ENCODE measurements around the gene SSU72.

Gene SSU72

GRCh38 chr1:1602968-1603506 is 28.4 kb upstream of the SSU72 start:
- no peak for DNase-seq
- Histone ChIP-seq H3K27ac (ENCODE audit: low read depth, low read length) (no peak overlapping the region), H3K4me2 (ENCODE audit: low read length) (no peak overlapping the region), H3K23ac (ENCODE audit: low read length) (no peak overlapping the region), H3K18ac (ENCODE audit: low read length) (no peak overlapping the region), H2BK120ac (ENCODE audit: low read depth, low read length) (no peak overlapping the region), H3K79me1 (ENCODE audit: low read length) (no peaks in the 10 kb centered on the region), H3K56ac (ENCODE audit: low read length) (no peak overlapping the region), H3K36me3 (ENCODE audit: control insufficient read depth, insufficient read depth, low read length) (no peaks in the 10 kb centered on the region), H3K4me1 (ENCODE audit: control insufficient read depth, low read depth, low read length) (no peaks in the 10 kb centered on the region), H4K5ac (ENCODE audit: low read length) (no peak overlapping the region), H4K8ac (ENCODE audit: low read depth, low read length) (no peak overlapping the region), H2BK5ac (ENCODE audit: low read length) (no peak overlapping the region), H3K4me3 (ENCODE audit: low read length) (no peak overlapping the region), H3K4ac (ENCODE audit: low read depth, low read length) (no peak overlapping the region), H2AK5ac (ENCODE audit: low read length) (no peak overlapping the region), H3K79me2 (ENCODE audit: control insufficient read depth, insufficient read depth, low read length) (no peaks in the 10 kb centered on the region), H3K9ac (ENCODE audit: low read length) (no peak overlapping the region), H3K27me3 (ENCODE audit: insufficient read depth, low read length, poor library complexity) (peaks cover 14% of the 10 kb centered on the region), H2BK15ac (replicated peaks; ENCODE audit: low read depth) (no peak overlapping the region)
- no CpG with 5 or more reads among the region's 13 CpGs for whole genome bisulfite sequencing (ENCODE audit: extremely low coverage, insufficient coverage, low lambda C conversion rate)

GRCh38 chr1:1602304-1602967 is 27.8 kb upstream of the SSU72 start:
- H4K5ac ChIP-seq (ENCODE audit: low read length): no peak overlapping the region
- no peaks in the 10 kb centered on the region for H3K79me1 ChIP-seq (ENCODE audit: low read length)
- H3K9ac ChIP-seq (ENCODE audit: low read length): no peak overlapping the region
- H3K4me3 ChIP-seq (ENCODE audit: low read length): no peak overlapping the region
- no peak for DNase-seq
- H2AK5ac ChIP-seq (ENCODE audit: low read length): no peak overlapping the region
- H2BK15ac ChIP-seq (replicated peaks; ENCODE audit: low read depth): no peak overlapping the region
- H3K18ac ChIP-seq (ENCODE audit: low read length): no peak overlapping the region
- no peak overlapping the region for H2BK5ac ChIP-seq (ENCODE audit: low read length)
- no CpG with 5 or more reads among the region's 18 CpGs for WGBS (ENCODE audit: extremely low coverage, insufficient coverage, low lambda C conversion rate)
- H3K4ac ChIP-seq (ENCODE audit: low read depth, low read length): no peak overlapping the region
- H3K79me2 ChIP-seq (ENCODE audit: control insufficient read depth, insufficient read depth, low read length): no peaks in the 10 kb centered on the region
- no peak overlapping the region for H4K8ac ChIP-seq (ENCODE audit: low read depth, low read length)
- H3K36me3 ChIP-seq (ENCODE audit: control insufficient read depth, insufficient read depth, low read length): no peaks in the 10 kb centered on the region
- H3K56ac ChIP-seq (ENCODE audit: low read length): no peak overlapping the region
- no peak overlapping the region for H3K27ac ChIP-seq (ENCODE audit: low read depth, low read length)
- no peak overlapping the region for H2BK120ac ChIP-seq (ENCODE audit: low read depth, low read length)
- H3K27me3 ChIP-seq (ENCODE audit: insufficient read depth, low read length, poor library complexity): peaks cover 14% of the 10 kb centered on the region
- H3K4me1 ChIP-seq (ENCODE audit: control insufficient read depth, low read depth, low read length): no peaks in the 10 kb centered on the region
- no peak overlapping the region for H3K4me2 ChIP-seq (ENCODE audit: low read length)
- H3K23ac ChIP-seq (ENCODE audit: low read length): no peak overlapping the region

GRCh38 chr1:1601564-1602303 is 27.1 kb upstream of the SSU72 start:
- peaks cover 14% of the 10 kb centered on the region for H3K27me3 ChIP-seq (ENCODE audit: insufficient read depth, low read length, poor library complexity)

GRCh38 chr1:1600861-1601563 is 26.3 kb upstream of the SSU72 start:
- no peaks in the 10 kb centered on the region for H3K36me3 ChIP-seq (ENCODE audit: control insufficient read depth, insufficient read depth, low read length)

More at GRCh38 chr1:1601564-1602303, 27.1 kb upstream of the SSU72 start:
- no peak for DNase-seq
- H2BK5ac ChIP-seq (ENCODE audit: low read length): no peak overlapping the region
- no peak overlapping the region for H3K18ac ChIP-seq (ENCODE audit: low read length)
- no peak overlapping the region for H3K56ac ChIP-seq (ENCODE audit: low read length)
- H3K4me3 ChIP-seq (ENCODE audit: low read length): no peak overlapping the region
- no peak overlapping the region for H3K4me2 ChIP-seq (ENCODE audit: low read length)
- no peaks in the 10 kb centered on the region for H3K79me2 ChIP-seq (ENCODE audit: control insufficient read depth, insufficient read depth, low read length)
- no peaks in the 10 kb centered on the region for H3K36me3 ChIP-seq (ENCODE audit: control insufficient read depth, insufficient read depth, low read length)
- H3K27ac ChIP-seq (ENCODE audit: low read depth, low read length): no peak overlapping the region
- WGBS (ENCODE audit: extremely low coverage, insufficient coverage, low lambda C conversion rate): no CpG with 5 or more reads among the region's 15 CpGs
- no peaks in the 10 kb centered on the region for H3K79me1 ChIP-seq (ENCODE audit: low read length)
- H3K23ac ChIP-seq (ENCODE audit: low read length): no peak overlapping the region
- H2BK15ac ChIP-seq (replicated peaks; ENCODE audit: low read depth): no peak overlapping the region
- no peak overlapping the region for H4K8ac ChIP-seq (ENCODE audit: low read depth, low read length)
- no peak overlapping the region for H4K5ac ChIP-seq (ENCODE audit: low read length)
- no peak overlapping the region for H2BK120ac ChIP-seq (ENCODE audit: low read depth, low read length)
- no peak overlapping the region for H3K4ac ChIP-seq (ENCODE audit: low read depth, low read length)
- H2AK5ac ChIP-seq (ENCODE audit: low read length): no peak overlapping the region
- no peaks in the 10 kb centered on the region for H3K4me1 ChIP-seq (ENCODE audit: control insufficient read depth, low read depth, low read length)
- no peak overlapping the region for H3K9ac ChIP-seq (ENCODE audit: low read length)

GRCh38 chr1:1599935-1600860 is 25.5 kb upstream of the SSU72 start, which contains the start of gene FNDC10:
TSS of gene FNDC10 (minus strand) at chr1:1600135. CDS start at chr1:1600015, 120 bp downstream.
- Histone ChIP-seq H2BK120ac (ENCODE audit: low read depth, low read length) (no peak within 1 kb of the TSS), H2BK15ac (replicated peaks; ENCODE audit: low read depth) (no peak within 1 kb of the TSS), H3K23ac (ENCODE audit: low read length) (no peak within 1 kb of the TSS), H3K79me2 (ENCODE audit: control insufficient read depth, insufficient read depth, low read length) (no peaks in the 10 kb centered on the region), H3K27me3 (ENCODE audit: insufficient read depth, low read length, poor library complexity) (peaks cover 14% of the 10 kb centered on the region), H2BK5ac (ENCODE audit: low read length) (no peak within 1 kb of the TSS), H3K4me1 (ENCODE audit: control insufficient read depth, low read depth, low read length) (no peaks in the 10 kb centered on the region), H3K4ac (ENCODE audit: low read depth, low read length) (no peak within 1 kb of the TSS), H3K4me2 (ENCODE audit: low read length) (peak within 1 kb of the TSS; percentile 36), H2AK5ac (ENCODE audit: low read length) (no peak within 1 kb of the TSS), H3K9ac (ENCODE audit: low read length) (peak within 1 kb of the TSS; percentile 24), H3K27ac (ENCODE audit: low read depth, low read length) (no peak within 1 kb of the TSS), H3K56ac (ENCODE audit: low read length) (peak within 1 kb of the TSS; percentile 73), H3K4me3 (ENCODE audit: low read length) (no peak within 1 kb of the TSS), H3K36me3 (ENCODE audit: control insufficient read depth, insufficient read depth, low read length) (no peaks in the 10 kb centered on the region), H4K8ac (ENCODE audit: low read depth, low read length) (no peak within 1 kb of the TSS), H3K79me1 (ENCODE audit: low read length) (no peaks in the 10 kb centered on the region), H4K5ac (ENCODE audit: low read length) (no peak within 1 kb of the TSS), H3K18ac (ENCODE audit: low read length) (no peak within 1 kb of the TSS)
- WGBS (ENCODE audit: extremely low coverage, insufficient coverage, low lambda C conversion rate): no CpG with 5 or more reads among the region's 125 CpGs
- DNase-seq: no peak

More at GRCh38 chr1:1600861-1601563, 26.3 kb upstream of the SSU72 start:
- H4K8ac ChIP-seq (ENCODE audit: low read depth, low read length): no peak overlapping the region
- peaks cover 14% of the 10 kb centered on the region for H3K27me3 ChIP-seq (ENCODE audit: insufficient read depth, low read length, poor library complexity)
- no peaks in the 10 kb centered on the region for H3K4me1 ChIP-seq (ENCODE audit: control insufficient read depth, low read depth, low read length)
- no peak overlapping the region for H2BK120ac ChIP-seq (ENCODE audit: low read depth, low read length)
- H3K4me2 ChIP-seq (ENCODE audit: low read length): no peak overlapping the region
- no peak overlapping the region for H2BK15ac ChIP-seq (replicated peaks; ENCODE audit: low read depth)
- no peak overlapping the region for H3K56ac ChIP-seq (ENCODE audit: low read length)
- H3K27ac ChIP-seq (ENCODE audit: low read depth, low read length): no peak overlapping the region
- no peak overlapping the region for H3K4me3 ChIP-seq (ENCODE audit: low read length)
- no peaks in the 10 kb centered on the region for H3K79me1 ChIP-seq (ENCODE audit: low read length)
- no peak overlapping the region for H4K5ac ChIP-seq (ENCODE audit: low read length)
- H3K23ac ChIP-seq (ENCODE audit: low read length): no peak overlapping the region
- H3K9ac ChIP-seq (ENCODE audit: low read length): no peak overlapping the region
- H3K18ac ChIP-seq (ENCODE audit: low read length): no peak overlapping the region
- DNase-seq: no peak
- no CpG with 5 or more reads among the region's 22 CpGs for WGBS (ENCODE audit: extremely low coverage, insufficient coverage, low lambda C conversion rate)
- no peak overlapping the region for H3K4ac ChIP-seq (ENCODE audit: low read depth, low read length)
- no peak overlapping the region for H2AK5ac ChIP-seq (ENCODE audit: low read length)
- H2BK5ac ChIP-seq (ENCODE audit: low read length): no peak overlapping the region
- H3K79me2 ChIP-seq (ENCODE audit: control insufficient read depth, insufficient read depth, low read length): no peaks in the 10 kb centered on the region
